BLaER1 treated with 17β-estradiol and CSF1 and Interleukin-3, amounts not matched to agents 10 nM and 100 nM (cell line): ENCODE measurements around the gene MCCD1.
A peak's percentile ranks its signal among the peaks of the same experiment; 100 is the strongest.
"Not testable (repeated sequence)": the region's sequence is repeated elsewhere in the genome, so short reads cannot be mapped to it uniquely, and the experiment has no call there.

ENCODE experiments used
- H3K27ac ChIP-seq, 11 experiments: shearing (Covaris generic); formaldehyde crosslinking; 2 replicates each; pipeline ENCODE4 v1.8.1; 2022
- H3K27me3 ChIP-seq, 11 experiments: shearing (Covaris generic); formaldehyde crosslinking; 2 replicates each; pipeline ENCODE4 v1.8.1; 2022
- H3K36me3 ChIP-seq, 11 experiments: shearing (Covaris generic); formaldehyde crosslinking; 2 replicates each; pipeline ENCODE4 v1.8.1; 2022
- H3K4me1 ChIP-seq, 10 experiments: shearing (Covaris generic); formaldehyde crosslinking; 2 replicates each; pipeline ENCODE4 v1.8.1; 2022
- H3K4me2 ChIP-seq, 11 experiments: shearing (Covaris generic); formaldehyde crosslinking; 2 replicates each; pipeline ENCODE4 v1.8.1; 2022
- H3K4me3 ChIP-seq, 10 experiments: shearing (Covaris generic); formaldehyde crosslinking; 2 replicates each; pipeline ENCODE4 v1.8.1; 2022
- H3K9ac ChIP-seq, 11 experiments: shearing (Covaris generic); formaldehyde crosslinking; 2 replicates each; pipeline ENCODE4 v1.8.1; 2022
- H3K9me3 ChIP-seq, 11 experiments: shearing (Covaris generic); formaldehyde crosslinking; replicated peaks in 1 of 11; 2 replicates each; pipeline ENCODE4 v1.8.1; 2022
- H4K20me1 ChIP-seq, 11 experiments: shearing (Covaris generic); formaldehyde crosslinking; 2 replicates each; pipeline ENCODE4 v1.8.1; 2022
- Cebpa-rat ChIP-seq, 11 experiments: shearing (Covaris generic); IDR thresholded peaks; 2 replicates each; pipeline ENCODE4 v1.8.1; 2022

Gene MCCD1

GRCh38 chr6:31543639-31544038, 14.9 kb downstream of the MCCD1 start:
- Histone ChIP-seq H4K20me1 (peaks cover 24 to 28% (median 26%) of the 10 kb centered on the region in 11 experiments), H3K27ac (peak overlapping the region in 3 of 11 experiments; percentile 96 to 99 (median 97); a peak in 2 of 22 replicates), H3K36me3 (peaks cover 20 to 25% (median 22%) of the 10 kb centered on the region in 11 experiments), H3K4me2 (peak overlapping the region; percentile 58 to 99 (median 87); a peak in 19 of 22 replicates), H3K9ac (peak overlapping the region in 10 of 11 experiments; percentile 91 to 99 (median 96); a peak in 9 of 22 replicates), H3K9me3 (no peaks in the 10 kb centered on the region), H3K27me3 (no peaks in the 10 kb centered on the region), H3K4me1 (peaks cover 61 to 71% (median 66%) of the 10 kb centered on the region in 10 experiments), H3K4me3 (peak overlapping the region in 2 of 10 experiments; percentile 89 to 91; a peak in 2 of 20 replicates)
- no peak for TF ChIP-seq Cebpa-rat (IDR thresholded peaks at IDR 0.05)

- H3K36me3 ChIP-seq = peaks cover 10 to 25% (median 17%) of the 10 kb centered on the region in 11 experiments
- no peaks in the 10 kb centered on the region for H3K9me3 ChIP-seq
- H3K27ac ChIP-seq = peak overlapping the region in 4 of 11 experiments; percentile 25 to 63 (median 57); a peak in 7 of 22 replicates
- TF ChIP-seq Cebpa-rat (IDR thresholded peaks at IDR 0.05) = no peak
- peaks cover 14 to 17% (median 16%) of the 10 kb centered on the region in 11 experiments for H4K20me1 ChIP-seq
- no peak overlapping the region for H3K4me3 ChIP-seq
- peak overlapping the region in 9 of 11 experiments; percentile 50 to 83 (median 81); a peak in 15 of 22 replicates for H3K9ac ChIP-seq
- peak overlapping the region; percentile 82 to 100 (median 95); a peak in 19 of 22 replicates for H3K4me2 ChIP-seq
- H3K4me1 ChIP-seq = peaks cover 61 to 71% (median 66%) of the 10 kb centered on the region in 10 experiments
- no peaks in the 10 kb centered on the region for H3K27me3 ChIP-seq
Observed at GRCh38 chr6:31544676-31545075, 15.9 kb downstream of the MCCD1 start.

GRCh38 chr6:31545291-31545690, 16.5 kb downstream of the MCCD1 start:
- Histone ChIP-seq H3K27me3 (no peaks in the 10 kb centered on the region), H3K27ac (peak overlapping the region in 9 of 11 experiments; percentile 2 to 63 (median 56); a peak in 16 of 22 replicates), H3K36me3 (peaks cover 4 to 25% (median 17%) of the 10 kb centered on the region in 11 experiments), H3K9ac (peak overlapping the region; percentile 41 to 83 (median 80); a peak in 19 of 22 replicates), H3K4me2 (peak overlapping the region; percentile 82 to 100 (median 95)), H3K9me3 (no peaks in the 10 kb centered on the region), H3K4me3 (peak overlapping the region in 6 of 10 experiments; percentile 58 to 70 (median 62); a peak in 7 of 20 replicates), H3K4me1 (peaks cover 59 to 70% (median 66%) of the 10 kb centered on the region in 10 experiments), H4K20me1 (peaks cover 8 to 11% (median 10%) of the 10 kb centered on the region in 11 experiments)
- TF ChIP-seq Cebpa-rat (IDR thresholded peaks at IDR 0.05) = no peak

GRCh38 chr6:31546339-31546957, 17.7 kb downstream of the MCCD1 start, which contains the start of gene ATP6V1G2:
Gene ATP6V1G2 (minus strand): TSS chr6:31546608. CDS start chr6:31546559, 49 bp downstream.
- H3K4me1 ChIP-seq = peaks cover 62 to 76% (median 70%) of the 10 kb centered on the region in 10 experiments
- H3K4me3 ChIP-seq = peak within 1 kb of the TSS; percentile 53 to 70 (median 60)
- peak within 1 kb of the TSS; percentile 74 to 88 (median 81) for H3K9ac ChIP-seq

GRCh38 chr6:31546958-31547726, 18.4 kb downstream of the MCCD1 start, which contains the start of gene NFKBIL1:
Gene NFKBIL1 (plus strand): TSS chr6:31547608. CDS start chr6:31547695, 87 bp downstream.
- Histone ChIP-seq H3K4me2 (peak within 1 kb of the TSS; percentile 82 to 100 (median 95)), H3K9ac (peak within 1 kb of the TSS; percentile 74 to 88 (median 81)), H3K36me3 (peaks cover 0 to 26% (median 18%) of the 10 kb centered on the region in 11 experiments; a peak in 15 of 22 replicates), H3K4me1 (peaks cover 62 to 82% (median 76%) of the 10 kb centered on the region in 10 experiments), H4K20me1 (no peaks in the 10 kb centered on the region), H3K27ac (peak within 1 kb of the TSS; percentile 76 to 89 (median 84)), H3K4me3 (peak within 1 kb of the TSS; percentile 53 to 70 (median 60)), H3K9me3 (no peaks in the 10 kb centered on the region), H3K27me3 (no peaks in the 10 kb centered on the region)
- TF ChIP-seq Cebpa-rat (IDR thresholded peaks at IDR 0.05) = peak in 3 of 11 experiments; percentile 13 to 58 (median 30); a peak in 3 of 22 replicates

More at GRCh38 chr6:31546339-31546957, 17.7 kb downstream of the MCCD1 start, which contains the start of gene ATP6V1G2:
- Histone ChIP-seq H3K27me3 (no peaks in the 10 kb centered on the region), H3K36me3 (peaks cover 0 to 26% (median 18%) of the 10 kb centered on the region in 11 experiments; a peak in 15 of 22 replicates), H3K27ac (peak within 1 kb of the TSS; percentile 76 to 89 (median 84); a peak in 21 of 22 replicates), H3K4me2 (peak within 1 kb of the TSS; percentile 82 to 100 (median 95)), H4K20me1 (no peaks in the 10 kb centered on the region; a peak in 2 of 22 replicates), H3K9me3 (no peaks in the 10 kb centered on the region)
- no peak for TF ChIP-seq Cebpa-rat (IDR thresholded peaks at IDR 0.05)

- Histone ChIP-seq H3K4me1 (peaks cover 58 to 83% (median 73%) of the 10 kb centered on the region in 10 experiments), H3K9me3 (no peaks in the 10 kb centered on the region), H3K36me3 (peaks cover 0 to 30% (median 20%) of the 10 kb centered on the region in 11 experiments; a peak in 16 of 22 replicates), H3K4me2 (peak overlapping the region; percentile 82 to 100 (median 95)), H3K27me3 (no peaks in the 10 kb centered on the region), H3K9ac (peak overlapping the region; percentile 74 to 88 (median 81)), H3K27ac (peak overlapping the region; percentile 76 to 89 (median 84)), H4K20me1 (no peaks in the 10 kb centered on the region), H3K4me3 (peak overlapping the region; percentile 53 to 70 (median 60))
- no peak for TF ChIP-seq Cebpa-rat (IDR thresholded peaks at IDR 0.05)
Observed at GRCh38 chr6:31547727-31548543, 19.2 kb downstream of the MCCD1 start.

- H4K20me1 ChIP-seq = no peaks in the 10 kb centered on the region
- H3K4me3 ChIP-seq = peak overlapping the region; percentile 53 to 70 (median 60); a peak in 19 of 20 replicates
- no peak for TF ChIP-seq Cebpa-rat (IDR thresholded peaks at IDR 0.05)
- H3K9me3 ChIP-seq = no peaks in the 10 kb centered on the region
- H3K27me3 ChIP-seq = no peaks in the 10 kb centered on the region
- H3K9ac ChIP-seq = peak overlapping the region; percentile 74 to 88 (median 81)
- H3K27ac ChIP-seq = peak overlapping the region; percentile 76 to 89 (median 84); a peak in 21 of 22 replicates
- peaks cover 52 to 83% (median 73%) of the 10 kb centered on the region in 10 experiments for H3K4me1 ChIP-seq
- H3K4me2 ChIP-seq = peak overlapping the region; percentile 82 to 100 (median 95)
- peaks cover 6 to 36% (median 23%) of the 10 kb centered on the region in 11 experiments; a peak in 20 of 22 replicates for H3K36me3 ChIP-seq
Observed at GRCh38 chr6:31548544-31548873, 19.7 kb downstream of the MCCD1 start.

- peaks cover 12 to 56% (median 33%) of the 10 kb centered on the region in 11 experiments; a peak in 20 of 22 replicates for H3K36me3 ChIP-seq
- H3K4me3 ChIP-seq, H3K9me3 ChIP-seq, H4K20me1 ChIP-seq, H3K27me3 ChIP-seq: not testable (repeated sequence)
- peak overlapping the region in 3 of 11 experiments; percentile 5 to 33 (median 26); a peak in 6 of 22 replicates for H3K9ac ChIP-seq
- peak overlapping the region in 8 of 11 experiments; percentile 23 to 39 (median 28); a peak in 13 of 22 replicates for H3K4me2 ChIP-seq
- H3K4me1 ChIP-seq = peaks cover 43 to 85% (median 75%) of the 10 kb centered on the region in 10 experiments
- peak overlapping the region in 8 of 11 experiments; percentile 38 to 85 (median 55); a peak in 16 of 22 replicates for H3K27ac ChIP-seq
Observed at GRCh38 chr6:31551371-31551770, 22.6 kb downstream of the MCCD1 start.
